Measurements from ENCODE around the gene LNPEP. TPM values are rescaled to one million over a fixed set of nuclear protein-coding genes. Genes with fewer than 3 reads are reported as not detected.
"Not testable (repeated sequence)": the region's sequence is repeated elsewhere in the genome, so short reads cannot be mapped to it uniquely, and the experiment has no call there.

The LNPEP gene
- total RNA-seq, 1 donor from 2014 or later = 38.1 TPM

DNA sequence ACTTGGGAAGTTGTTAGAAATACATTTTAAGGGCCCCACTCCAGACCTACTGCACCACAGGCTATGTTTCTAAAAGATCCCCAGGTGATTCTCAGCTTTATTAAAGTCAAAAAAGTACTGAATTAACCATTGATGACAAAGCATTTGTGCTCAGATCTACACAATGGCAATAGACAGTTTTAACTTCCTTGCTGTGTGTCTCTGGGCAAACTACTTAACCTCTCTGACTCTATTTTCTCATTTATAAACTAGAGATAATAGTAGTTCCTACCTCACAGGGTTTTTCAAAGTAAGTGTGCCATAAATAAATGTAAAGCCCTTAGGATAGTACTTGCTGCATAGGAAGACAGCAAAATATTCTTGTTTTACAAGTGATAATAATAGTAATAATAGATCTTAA lies 140.2 kb downstream of the LNPEP start:
- no peaks in the 10 kb centered on the region for H3K9me3 Mint-ChIP-seq

DNA sequence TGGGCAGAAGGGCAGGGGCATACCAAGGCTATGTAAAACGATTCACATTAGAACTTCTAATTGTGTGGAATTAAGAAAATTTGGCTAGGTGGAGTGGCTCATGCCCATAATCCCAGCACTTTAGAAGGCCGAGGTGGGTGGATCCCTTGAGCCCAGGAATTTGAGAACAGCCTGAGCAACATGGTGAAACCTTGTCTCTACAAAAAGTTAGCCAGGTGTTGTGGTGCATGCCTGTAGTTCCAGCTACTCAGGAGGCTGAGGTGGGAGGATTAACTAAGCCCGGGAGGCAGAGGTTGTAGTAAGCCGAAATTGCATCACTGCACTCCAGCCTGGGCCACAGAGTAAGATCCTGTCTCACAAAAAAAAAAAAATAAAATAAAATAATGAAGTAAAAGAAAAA lies 141.4 kb downstream of the LNPEP start:
- Mint-ChIP-seq H3K36me3 (peaks cover 4% of the 10 kb centered on the region), H3K27me3 (no peaks in the 10 kb centered on the region)
- TF ChIP-seq, protein P1, sequence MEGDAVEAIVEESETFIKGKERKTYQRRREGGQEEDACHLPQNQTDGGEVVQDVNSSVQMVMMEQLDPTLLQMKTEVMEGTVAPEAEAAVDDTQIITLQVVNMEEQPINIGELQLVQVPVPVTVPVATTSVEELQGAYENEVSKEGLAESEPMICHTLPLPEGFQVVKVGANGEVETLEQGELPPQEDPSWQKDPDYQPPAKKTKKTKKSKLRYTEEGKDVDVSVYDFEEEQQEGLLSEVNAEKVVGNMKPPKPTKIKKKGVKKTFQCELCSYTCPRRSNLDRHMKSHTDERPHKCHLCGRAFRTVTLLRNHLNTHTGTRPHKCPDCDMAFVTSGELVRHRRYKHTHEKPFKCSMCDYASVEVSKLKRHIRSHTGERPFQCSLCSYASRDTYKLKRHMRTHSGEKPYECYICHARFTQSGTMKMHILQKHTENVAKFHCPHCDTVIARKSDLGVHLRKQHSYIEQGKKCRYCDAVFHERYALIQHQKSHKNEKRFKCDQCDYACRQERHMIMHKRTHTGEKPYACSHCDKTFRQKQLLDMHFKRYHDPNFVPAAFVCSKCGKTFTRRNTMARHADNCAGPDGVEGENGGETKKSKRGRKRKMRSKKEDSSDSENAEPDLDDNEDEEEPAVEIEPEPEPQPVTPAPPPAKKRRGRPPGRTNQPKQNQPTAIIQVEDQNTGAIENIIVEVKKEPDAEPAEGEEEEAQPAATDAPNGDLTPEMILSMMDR (conservative IDR thresholded peaks at IDR 0.05) = no peak

More for the DNA sequence above, 140.2 kb downstream of the LNPEP start:
- Mint-ChIP-seq H3K27ac (no peak overlapping the region), H3K27me3 (no peaks in the 10 kb centered on the region), H3K36me3 (peaks cover 4% of the 10 kb centered on the region), H3K4me3 (no peak overlapping the region), H3K4me1 (ENCODE audit: unreplicated experiment) (peaks cover 11% of the 10 kb centered on the region)
- DNase-seq (ENCODE audit: extremely low spot score, unreplicated experiment) = no peak
- TF ChIP-seq, protein P1 (conservative IDR thresholded peaks at IDR 0.05) = no peak

DNA sequence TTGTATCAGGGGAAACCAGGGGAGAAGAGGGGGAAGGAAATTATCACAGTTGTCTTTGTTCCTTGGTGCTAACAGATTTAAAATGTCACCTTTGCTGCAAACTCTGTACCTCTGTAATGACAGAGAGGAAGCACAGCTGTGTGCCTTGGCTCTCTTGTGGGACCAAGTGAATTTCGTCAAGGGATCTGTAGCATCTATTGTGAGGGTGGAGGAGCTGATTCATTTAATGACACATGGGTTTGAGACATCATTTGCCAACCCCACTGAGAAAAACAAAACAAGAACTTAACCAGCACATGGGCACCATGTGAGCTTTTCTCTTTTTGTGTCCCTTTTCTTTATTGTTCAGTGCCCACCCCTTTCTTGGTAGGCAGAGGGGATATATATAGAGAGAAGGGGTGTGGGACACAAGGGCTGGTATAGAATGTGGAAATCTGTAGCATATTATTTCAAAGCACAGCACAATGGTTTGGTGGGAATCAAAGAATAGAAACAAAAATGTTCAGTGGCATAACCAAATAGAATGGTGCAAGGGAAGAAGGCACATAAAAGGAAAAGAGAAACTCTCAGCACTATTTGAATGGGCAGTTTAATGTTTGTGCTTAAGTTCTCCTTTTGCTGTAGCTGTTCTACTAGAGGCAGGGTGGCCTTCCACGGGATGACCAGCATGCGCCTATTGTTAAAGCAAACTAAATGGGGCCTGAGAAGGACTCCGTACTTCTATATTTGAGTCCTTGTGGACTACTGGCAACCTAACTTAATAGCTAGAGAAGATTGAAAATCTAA lies 143.3 kb downstream of the LNPEP start:
- DNase-seq (ENCODE audit: extremely low spot score, unreplicated experiment) = no peak
- H3K4me3 Mint-ChIP-seq = no peak overlapping the region
- TF ChIP-seq, protein P1 (conservative IDR thresholded peaks at IDR 0.05) = no peak
- no peak overlapping the region for H3K27ac Mint-ChIP-seq
- H3K9me3 Mint-ChIP-seq = no peaks in the 10 kb centered on the region
- peaks cover 11% of the 10 kb centered on the region for H3K4me1 Mint-ChIP-seq (ENCODE audit: unreplicated experiment)
- no peaks in the 10 kb centered on the region for H3K36me3 Mint-ChIP-seq
- H3K27me3 Mint-ChIP-seq = no peaks in the 10 kb centered on the region

More for the DNA sequence above, 141.4 kb downstream of the LNPEP start:
- Mint-ChIP-seq H3K9me3 (no peaks in the 10 kb centered on the region), H3K4me1 (ENCODE audit: unreplicated experiment) (peaks cover 11% of the 10 kb centered on the region), H3K4me3 (no peak overlapping the region), H3K27ac (no peak overlapping the region)
- DNase-seq (ENCODE audit: extremely low spot score, unreplicated experiment) = no peak

DNA sequence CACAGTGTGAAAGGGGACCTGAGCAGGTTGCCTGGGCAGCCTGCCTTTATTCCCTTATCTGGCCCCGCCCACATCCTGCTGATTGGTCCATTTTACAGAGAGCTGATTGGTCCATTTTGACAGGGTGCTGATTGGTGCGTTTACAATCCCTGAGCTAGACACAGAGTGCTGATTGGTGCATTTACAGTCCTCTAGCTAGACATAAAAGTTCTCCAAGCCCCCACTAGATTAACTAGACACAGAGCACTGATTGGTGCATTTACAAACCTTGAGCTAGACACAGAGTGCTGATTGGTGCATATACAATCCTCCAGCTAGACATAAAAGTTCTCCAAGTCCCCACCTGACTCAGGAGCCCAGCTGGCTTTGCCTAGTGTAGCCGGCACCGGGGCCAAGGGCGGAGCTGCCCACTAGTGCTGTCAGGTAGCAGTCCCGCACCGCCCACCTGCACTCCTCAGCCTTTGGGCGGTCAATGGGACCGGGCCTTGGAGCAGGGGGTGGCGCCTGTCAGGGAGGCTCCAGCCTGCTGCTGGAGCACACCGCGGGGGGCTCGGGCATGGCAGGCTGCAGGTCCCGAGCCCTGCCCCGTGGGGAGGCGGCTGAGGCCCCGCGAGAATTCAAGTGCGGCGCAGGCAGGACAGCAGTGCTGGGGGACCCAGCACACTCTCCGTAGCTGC lies 149.0 kb downstream of the LNPEP start:
- not testable (repeated sequence) for H3K36me3 Mint-ChIP-seq, H3K27me3 Mint-ChIP-seq

DNA sequence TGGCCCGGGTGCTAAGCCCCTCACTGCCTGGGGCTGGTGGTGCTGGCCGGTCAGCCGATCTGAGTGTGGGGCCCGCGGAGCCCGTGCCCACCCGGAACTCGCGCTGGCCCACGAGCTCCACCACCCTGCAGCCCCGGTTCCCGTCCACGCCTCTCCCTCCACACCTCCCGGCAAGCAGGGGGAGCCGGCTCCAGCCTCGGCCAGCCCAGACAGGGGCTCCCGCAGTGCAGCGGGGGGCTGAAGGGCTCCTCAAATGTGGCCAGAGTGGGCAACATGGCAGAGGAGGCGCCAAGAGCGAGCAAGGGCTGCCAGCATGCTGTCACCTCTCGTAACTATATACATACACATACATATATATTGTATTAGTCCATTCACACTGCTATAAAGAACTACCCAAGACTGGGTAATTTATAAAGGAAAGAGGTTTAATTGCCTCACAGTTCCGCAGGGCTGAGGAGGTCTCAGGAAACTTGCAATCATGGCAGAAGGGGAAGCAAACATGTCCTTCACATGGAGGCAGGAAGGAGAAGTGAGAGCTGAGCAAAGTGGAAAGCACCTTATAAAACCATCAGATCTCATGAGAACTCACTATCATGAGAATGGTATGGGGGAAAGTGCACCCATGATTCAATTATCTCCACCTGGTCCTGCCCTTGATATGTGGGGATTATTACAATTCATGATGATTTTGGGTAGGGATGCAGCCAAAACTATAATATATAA lies 149.7 kb downstream of the LNPEP start:
- no peak overlapping the region for H3K27ac Mint-ChIP-seq
- H3K9me3 Mint-ChIP-seq = peaks cover 5% of the 10 kb centered on the region
- no peaks in the 10 kb centered on the region for H3K27me3 Mint-ChIP-seq
- peaks cover 2% of the 10 kb centered on the region for H3K4me1 Mint-ChIP-seq (ENCODE audit: unreplicated experiment)
- no peak for DNase-seq (ENCODE audit: extremely low spot score, unreplicated experiment)
- no peak overlapping the region for H3K4me3 Mint-ChIP-seq
- TF ChIP-seq, protein P1 (conservative IDR thresholded peaks at IDR 0.05) = no peak
- H3K36me3 Mint-ChIP-seq = no peaks in the 10 kb centered on the region

More for the DNA sequence above, 149.0 kb downstream of the LNPEP start:
- H3K9me3 Mint-ChIP-seq; H3K4me1 Mint-ChIP-seq (ENCODE audit: unreplicated experiment); H3K4me3 Mint-ChIP-seq; DNase-seq (ENCODE audit: extremely low spot score, unreplicated experiment); H3K27ac Mint-ChIP-seq: not testable (repeated sequence)

Other genes with a start within 250 kb of the LNPEP start
- 52.7 and 54.9 TPM in 2 replicates for gene ERAP1, start 128.1 kb upstream of the LNPEP start, total RNA-seq (ENCODE audit: low replicate concordance)
- gene ERAP2, start 59.6 kb upstream of the LNPEP start, total RNA-seq (ENCODE audit: low replicate concordance) = 0.86 and 1.5 TPM in 2 replicates
- gene LIX1, start 206.5 kb downstream of the LNPEP start, total RNA-seq (ENCODE audit: low replicate concordance) = 2.9 and 27.4 TPM in 2 replicates
- 29.5 and 35.1 TPM in 2 replicates for gene RIOK2, start 247.2 kb downstream of the LNPEP start, total RNA-seq (ENCODE audit: low replicate concordance)